HepG2 (cell line): ENCODE results near the gene VWA7. TPM values are rescaled to one million over a fixed set of nuclear protein-coding genes. Genes with fewer than 3 reads are reported as not detected.
A peak's percentile ranks its signal among the peaks of the same experiment; 100 is the strongest.

ENCODE experiments used
- ATF4 ChIP-seq, 2 experiments: fragments of 450-650 bp in 1 of 2; sonication (generic) in 1 of 2; formaldehyde crosslinking; IDR thresholded peaks; 2 replicates each; pipeline versions ENCODE4 v1.5.0 to v1.8.0; 2020 to 2022; ENCODE audit warnings: mild to moderate bottlenecking in 1 of 2, missing genetic modification reagents in 1 of 2
- ETV6 ChIP-seq: sonication (generic); formaldehyde crosslinking; conservative IDR thresholded peaks from 2 replicates; pipeline ENCODE4 v1.4.0; 2020; ENCODE audit warnings: missing genetic modification reagents
- GABPA ChIP-seq, 2 experiments: IDR thresholded peaks; 2 replicates each; pipeline ENCODE4 v1.6.1; 2011 to 2016; ENCODE audit warnings: low read depth in 2 of 2, low read length in 1 of 2, missing biosample characterization in 1 of 2, missing genetic modification characterization in 1 of 2
- HHEX ChIP-seq: IDR thresholded peaks from 2 replicates; pipeline ENCODE4 v1.6.1; 2016; ENCODE audit warnings: control low read depth
- IKZF5 ChIP-seq: IDR thresholded peaks from 2 replicates; pipeline ENCODE4 v1.6.1; 2018; ENCODE audit warnings: missing genetic modification reagents, mild to moderate bottlenecking, missing compliant biosample characterization
- KAT8 ChIP-seq: IDR thresholded peaks from 2 replicates; pipeline ENCODE4 v1.6.1; 2016; ENCODE audit warnings: missing genetic modification reagents, missing compliant biosample characterization
- KDM4B ChIP-seq: sonication (generic); formaldehyde crosslinking; IDR thresholded peaks from 2 replicates; pipeline ENCODE4 v1.4.0; 2020; ENCODE audit warnings: missing genetic modification reagents
- MEIS2 ChIP-seq: sonication (generic); formaldehyde crosslinking; IDR thresholded peaks from 2 replicates; pipeline ENCODE4 v1.9.0; 2021; ENCODE audit warnings: mild to moderate bottlenecking, missing genetic modification reagents
- NR2F1 ChIP-seq, 2 experiments: fragments of 450-650 bp in 1 of 2; formaldehyde crosslinking in 1 of 2; IDR thresholded peaks; 2 replicates each; pipeline versions ENCODE4 v1.5.0 to v1.6.1; 2016 to 2020; ENCODE audit warnings: mild to moderate bottlenecking in 1 of 2, missing compliant biosample characterization in 1 of 2, missing genetic modification reagents in 1 of 2, moderate library complexity in 1 of 2
- PPARG ChIP-seq: conservative IDR thresholded peaks from 2 replicates; pipeline ENCODE4 v1.6.1; 2016; ENCODE audit warnings: missing biosample characterization, missing genetic modification reagents
- SIX1 ChIP-seq: sonication (generic); formaldehyde crosslinking; IDR thresholded peaks from 2 replicates; pipeline ENCODE4 v1.4.0; 2020; ENCODE audit warnings: missing genetic modification reagents, borderline replicate concordance
- SKI ChIP-seq: fragments of 450-650 bp; IDR thresholded peaks from one replicate; pipeline ENCODE4 v1.6.1; 2018; ENCODE audit warnings: mild to moderate bottlenecking; ENCODE audit not compliant: partially characterized antibody
- XBP1 ChIP-seq: sonication (generic); formaldehyde crosslinking; IDR thresholded peaks from 2 replicates; pipeline ENCODE4 v1.5.0; 2020; ENCODE audit warnings: missing genetic modification reagents
- ZBTB40 ChIP-seq, 2 experiments: fragments of 450-650 bp in 1 of 2; sonication (generic) in 1 of 2; formaldehyde crosslinking in 1 of 2; IDR thresholded peaks; 2 replicates each; pipeline versions ENCODE4 v1.6.1 to v1.8.0; 2016 to 2022; ENCODE audit warnings: antibody characterized with exemption in 1 of 2, mild to moderate bottlenecking in 1 of 2, missing genetic modification reagents in 1 of 2
- ZNF121 ChIP-seq: sonication (generic); formaldehyde crosslinking; IDR thresholded peaks from 2 replicates; pipeline ENCODE4 v1.5.0; 2020; ENCODE audit warnings: mild to moderate bottlenecking, missing genetic modification reagents
- ZNF143 ChIP-seq: sonication (generic); formaldehyde crosslinking; IDR thresholded peaks from 2 replicates; pipeline ENCODE4 v1.4.0; 2020; ENCODE audit warnings: missing genetic modification reagents
- ZNF33B ChIP-seq: sonication (generic); formaldehyde crosslinking; IDR thresholded peaks from 2 replicates; pipeline ENCODE4 v1.5.1; 2020; ENCODE audit warnings: mild to moderate bottlenecking, missing genetic modification reagents
- ZNF614 ChIP-seq: IDR thresholded peaks from 2 replicates; pipeline ENCODE4 v1.6.1; 2018; ENCODE audit warnings: missing biosample characterization, missing genetic modification reagents, inconsistent platforms, borderline replicate concordance
- polyA plus RNA-seq, 8 experiments: library from polyadenylated mRNA; depleted of rRNA in 3 of 8; stranded (reverse) in 7 of 8; unstranded in 1 of 8; fragments of >200 nt; fragmentation: Illumina TruSeq in 4 of 8; extraction: Trizol in 4 of 8; gene quantifications; 2 replicates each; pipeline versions ENCODE4 v1.2.1 to v1.2.3, GENCODE V29; 2011 to 2016; ENCODE audit warnings: low read depth in 4 of 8, missing spikeins in 1 of 8, mixed read lengths in 1 of 8; ENCODE audit not compliant: insufficient read depth in 1 of 8
- total RNA-seq, 5 experiments: library from RNA; depleted of rRNA; stranded (reverse); fragments of >200 nt; fragmentation: Illumina TruSeq; extraction: Trizol; gene quantifications; 2 replicates each; pipeline ENCODE4 v1.2.3, GENCODE V29; 2016; ENCODE audit warnings: low read depth in 1 of 5

Gene VWA7
- total and polyA plus RNA-seq, 2 of the 13 experiments (the other 11 are each of a cell fraction or from before 2014, with no cell fraction given) = 0.86 to 3.3 TPM

DNA sequence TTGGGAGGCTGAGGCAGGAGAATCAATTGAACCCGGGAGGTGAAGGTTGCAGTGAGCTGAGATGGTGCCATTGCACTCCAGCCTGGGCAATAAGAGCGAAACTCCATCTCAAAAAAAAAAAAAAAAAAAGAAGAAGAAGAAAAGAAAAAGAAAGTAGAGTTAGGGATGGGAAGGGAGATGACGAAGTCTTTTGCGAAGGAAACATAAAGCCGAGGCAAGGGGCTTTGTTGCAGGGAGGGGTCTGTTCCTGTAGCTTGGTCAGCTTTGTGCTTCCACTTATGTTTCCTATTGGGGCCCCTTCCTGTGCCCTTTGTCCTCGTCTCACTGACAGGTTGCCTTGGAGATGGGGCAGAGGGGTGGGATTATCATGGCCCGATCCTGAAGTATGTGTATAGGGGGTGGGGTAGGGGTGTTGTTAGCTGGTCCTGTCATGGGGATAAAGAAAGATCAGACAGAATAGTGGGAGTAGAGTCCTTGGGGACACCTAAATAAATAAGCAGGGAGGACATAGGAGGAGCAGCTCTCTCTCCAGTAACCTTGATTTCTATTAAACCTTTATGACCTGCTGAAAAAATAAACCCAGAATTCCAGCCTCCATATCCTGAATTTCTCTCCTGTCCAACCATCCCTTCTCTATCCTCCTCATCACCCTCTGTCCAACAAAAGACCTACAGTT is 39.7 kb downstream of the VWA7 start (continued):
- TF ChIP-seq ZBTB40 (IDR thresholded peaks at IDR 0.05) (no peak), ZBTB40 (CRISPR knock-in tag; IDR thresholded peaks at IDR 0.05) (peak; percentile 63; the same call in 1 of the 2 replicates), KAT8 (CRISPR knock-in tag) (no peak; the same call in 1 of the 2 replicates), ZNF121 (CRISPR knock-in tag) (peak; percentile 67), ZNF614 (CRISPR knock-in tag) (no peak), NR2F1 (CRISPR knock-in tag; IDR thresholded peaks at IDR 0.05) (0 out of 4 replicates have a peak, but pooled peaks of 1 of the 2 experiments have one; percentile 14), ETV6 (CRISPR knock-in tag) (peak; percentile 73; the same call in 1 of the 2 replicates), XBP1 (CRISPR knock-in tag) (no peak), ZNF33B (CRISPR knock-in tag) (no peak), KDM4B (CRISPR knock-in tag) (peak; percentile 64; the same call in 1 of the 2 replicates), HHEX (CRISPR knock-in tag) (peak; percentile 67), GABPA (IDR thresholded peaks at IDR 0.05; ENCODE audit: low read depth, low read length) (no peak), GABPA (CRISPR knock-in tag; IDR thresholded peaks at IDR 0.05; ENCODE audit: low read depth) (peak; percentile 84), SIX1 (peak; percentile 62; the same call in 1 of the 2 replicates), MEIS2 (peak; percentile 79), PPARG (peak; percentile 97), ZNF143 (0 out of 2 replicates have a peak, but pooled peaks have one; percentile 14), IKZF5 (CRISPR knock-in tag) (peak; percentile 85), ATF4 (CRISPR knock-in tag; IDR thresholded peaks at IDR 0.05) (peak in 1 of 2 experiments; percentile 71; a peak in 2 of 4 replicates), SKI (peak; percentile 64)
